ENCODE measurements around the gene SLC39A9. TPM values are rescaled to one million over a fixed set of nuclear protein-coding genes. Genes with fewer than 3 reads are reported as not detected.
"Not testable (repeated sequence)": the region's sequence is repeated elsewhere in the genome, so short reads cannot be mapped to it uniquely, and the experiment has no call there.

Gene SLC39A9
- total RNA-seq, 2 experiments from 2014 or later: 47.9 to 48.2 TPM

DNA sequence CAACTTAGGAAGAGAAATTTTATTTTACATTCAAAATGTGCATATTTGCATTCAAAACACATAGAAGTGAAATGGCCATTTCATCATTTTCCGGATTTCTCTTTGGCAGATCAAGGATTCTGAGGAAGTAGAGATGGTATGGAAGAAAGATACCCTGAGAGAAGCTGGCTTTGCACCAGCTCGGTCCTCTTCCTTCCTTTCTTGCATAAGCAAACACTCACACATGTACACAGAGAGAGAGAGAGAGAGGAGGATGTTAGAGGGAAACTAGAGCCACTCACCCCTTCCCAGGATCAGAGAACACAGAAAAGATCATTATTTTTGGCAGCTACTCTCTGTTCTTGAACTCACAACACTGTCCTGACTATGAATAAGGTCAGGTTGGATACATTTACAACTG, 70.5 kb downstream of the SLC39A9 start:
- no peaks in the 10 kb centered on the region for H3K9me3 Mint-ChIP-seq
- no peak for DNase-seq
- H3K36me3 Mint-ChIP-seq: no peaks in the 10 kb centered on the region
- no peak overlapping the region for H3K4me3 Mint-ChIP-seq
- H3K27me3 Mint-ChIP-seq: no peaks in the 10 kb centered on the region
- H3K4me1 Mint-ChIP-seq: no peaks in the 10 kb centered on the region
- no peak overlapping the region for H3K27ac Mint-ChIP-seq

DNA sequence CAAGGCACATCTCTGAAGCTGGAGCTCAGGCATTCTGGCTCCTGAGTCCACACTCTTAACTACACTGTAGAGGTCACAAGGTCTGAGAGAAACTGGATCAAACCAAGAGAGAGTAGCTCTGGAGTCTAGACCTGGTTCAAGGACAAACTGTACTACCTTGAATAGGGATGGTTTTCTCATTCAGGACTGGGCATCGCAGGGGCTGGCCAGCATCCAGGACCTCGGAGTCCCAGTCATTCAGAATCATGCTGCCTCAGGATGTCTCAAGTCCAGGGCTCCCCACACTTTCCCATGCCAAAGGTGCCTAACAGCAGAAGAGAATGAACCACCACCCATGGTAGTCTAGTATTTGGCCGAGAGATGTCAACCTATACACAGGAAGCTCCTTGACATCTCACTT, 72.9 kb downstream of the SLC39A9 start:
- H3K9me3 Mint-ChIP-seq: no peaks in the 10 kb centered on the region
- no peak for DNase-seq
- no peak overlapping the region for H3K4me3 Mint-ChIP-seq
- no peaks in the 10 kb centered on the region for H3K27me3 Mint-ChIP-seq
- no peaks in the 10 kb centered on the region for H3K36me3 Mint-ChIP-seq
- no peaks in the 10 kb centered on the region for H3K4me1 Mint-ChIP-seq
- H3K27ac Mint-ChIP-seq: no peak overlapping the region

DNA sequence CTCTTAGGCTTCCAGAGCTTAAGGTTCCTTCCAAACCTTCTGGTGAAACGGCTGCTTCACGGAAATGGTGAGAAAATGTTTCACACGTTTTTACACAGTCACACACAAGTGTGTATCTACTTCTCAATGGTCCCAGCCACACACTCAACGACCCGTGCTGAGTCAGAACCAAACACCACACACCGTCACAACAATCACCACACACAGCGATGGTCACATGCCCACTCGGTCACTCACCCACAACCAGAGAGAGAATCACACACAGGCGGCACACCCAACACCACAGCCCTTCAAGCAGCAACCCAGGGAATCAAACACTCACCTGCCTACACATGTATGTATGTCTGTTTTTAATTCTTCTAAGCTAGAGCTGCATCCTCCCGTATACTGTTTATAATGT, 73.4 kb downstream of the SLC39A9 start:
- no peaks in the 10 kb centered on the region for H3K27me3 Mint-ChIP-seq
- no peak for DNase-seq
- H3K9me3 Mint-ChIP-seq: no peaks in the 10 kb centered on the region
- no peaks in the 10 kb centered on the region for H3K36me3 Mint-ChIP-seq
- no peak overlapping the region for H3K4me3 Mint-ChIP-seq
- H3K27ac Mint-ChIP-seq: no peak overlapping the region
- no peaks in the 10 kb centered on the region for H3K4me1 Mint-ChIP-seq

DNA sequence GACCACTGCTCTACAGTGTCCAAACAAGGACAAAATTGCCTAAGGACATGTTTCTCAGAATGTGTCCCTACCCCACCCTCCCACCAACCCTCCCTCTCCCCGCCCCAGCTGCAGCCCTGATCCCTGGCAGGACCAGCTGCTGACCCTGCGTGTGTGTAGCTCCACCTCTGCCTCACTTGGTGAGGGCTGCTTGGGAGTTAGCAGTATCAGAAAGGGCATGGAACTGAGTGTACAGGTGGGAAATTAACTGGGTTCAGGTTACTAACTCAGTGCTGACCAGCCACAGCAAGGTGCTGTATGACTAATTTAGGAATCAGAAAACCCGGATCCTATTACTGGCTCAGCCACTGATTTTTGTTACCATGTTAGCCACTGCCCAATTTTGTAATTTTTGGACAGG, 74.8 kb downstream of the SLC39A9 start:
- Mint-ChIP-seq H3K27me3 (no peaks in the 10 kb centered on the region), H3K27ac (no peak overlapping the region), H3K36me3 (no peaks in the 10 kb centered on the region), H3K4me3 (no peak overlapping the region), H3K9me3 (no peaks in the 10 kb centered on the region), H3K4me1 (no peaks in the 10 kb centered on the region)
- no peak for DNase-seq

GRCh38 chr14:69473946-69474345, 75.5 kb downstream of the SLC39A9 start:
- DNase-seq: no peak
- H3K9me3 Mint-ChIP-seq: no peaks in the 10 kb centered on the region
- H3K36me3 Mint-ChIP-seq: no peaks in the 10 kb centered on the region
- peaks cover 4% of the 10 kb centered on the region for H3K27me3 Mint-ChIP-seq
- no peak overlapping the region for H3K4me3 Mint-ChIP-seq
- H3K27ac Mint-ChIP-seq: no peak overlapping the region
- no peaks in the 10 kb centered on the region for H3K4me1 Mint-ChIP-seq

DNA sequence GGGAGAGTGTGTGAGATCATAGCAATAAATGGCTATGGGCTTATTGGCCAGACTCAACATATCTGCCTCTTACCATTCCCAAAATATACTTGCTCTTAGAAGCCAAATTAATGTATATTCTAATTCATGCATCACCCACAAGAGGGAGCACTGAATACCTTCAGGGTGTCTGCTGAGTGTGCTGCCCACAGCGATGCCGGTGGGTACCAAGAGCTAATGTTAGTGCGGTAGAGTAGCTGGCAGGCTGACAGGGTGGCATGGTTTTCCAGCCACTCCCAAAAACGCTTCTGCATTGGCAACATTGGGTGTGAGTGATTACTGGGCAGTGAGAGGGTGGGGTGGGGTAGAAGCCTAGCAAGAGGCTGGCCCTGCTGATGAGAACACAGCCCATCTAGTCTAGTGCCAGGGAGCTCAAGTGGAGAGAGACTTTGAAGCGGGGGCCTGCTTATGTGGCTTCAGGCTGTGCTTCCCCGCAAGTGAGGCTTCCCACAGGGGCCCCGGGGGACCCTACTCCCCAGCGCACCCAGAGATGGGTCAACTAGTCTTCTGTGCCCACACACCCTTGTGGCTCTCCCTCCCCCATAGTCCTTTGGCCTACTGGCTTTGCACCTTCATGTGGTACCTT, 76.8 kb downstream of the SLC39A9 start:
- no peak overlapping the region for H3K27ac Mint-ChIP-seq
- H3K36me3 Mint-ChIP-seq: no peaks in the 10 kb centered on the region
- no peak overlapping the region for H3K4me3 Mint-ChIP-seq
- H3K27me3 Mint-ChIP-seq: peaks cover 5% of the 10 kb centered on the region
- DNase-seq: no peak
- no peaks in the 10 kb centered on the region for H3K9me3 Mint-ChIP-seq
- no peaks in the 10 kb centered on the region for H3K4me1 Mint-ChIP-seq

DNA sequence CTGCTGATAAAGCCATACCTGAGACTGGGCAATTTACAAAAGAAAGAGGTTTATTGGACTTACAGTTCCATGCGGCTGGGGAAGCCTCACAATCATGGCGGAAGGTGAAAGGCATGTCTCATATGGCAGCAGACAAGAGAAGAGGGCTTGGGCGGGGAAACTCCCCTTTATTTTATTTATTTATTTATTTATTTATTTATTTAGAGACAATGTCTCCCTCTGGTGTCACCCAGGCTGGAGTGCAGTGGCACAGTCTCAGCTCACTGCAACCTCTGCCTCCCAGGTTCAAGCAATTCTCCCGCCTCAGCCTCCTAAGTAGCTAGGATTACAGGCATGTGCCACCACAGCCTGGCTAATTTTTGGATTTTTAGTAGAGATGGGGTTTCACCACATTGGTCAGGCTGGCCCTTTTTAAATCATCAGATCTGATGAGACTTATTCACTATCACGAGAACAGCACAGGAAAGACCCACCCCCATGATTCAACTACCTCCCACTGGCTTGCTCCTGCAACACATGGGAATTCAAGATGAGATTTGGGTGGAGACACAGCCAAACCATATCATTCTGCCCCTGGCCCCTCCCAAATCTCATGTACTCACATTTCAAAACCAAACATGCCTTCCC, 78.4 kb downstream of the SLC39A9 start:
- not testable (repeated sequence) for H3K36me3 Mint-ChIP-seq, H3K27me3 Mint-ChIP-seq, H3K4me3 Mint-ChIP-seq, H3K27ac Mint-ChIP-seq, H3K9me3 Mint-ChIP-seq, H3K4me1 Mint-ChIP-seq, DNase-seq

DNA sequence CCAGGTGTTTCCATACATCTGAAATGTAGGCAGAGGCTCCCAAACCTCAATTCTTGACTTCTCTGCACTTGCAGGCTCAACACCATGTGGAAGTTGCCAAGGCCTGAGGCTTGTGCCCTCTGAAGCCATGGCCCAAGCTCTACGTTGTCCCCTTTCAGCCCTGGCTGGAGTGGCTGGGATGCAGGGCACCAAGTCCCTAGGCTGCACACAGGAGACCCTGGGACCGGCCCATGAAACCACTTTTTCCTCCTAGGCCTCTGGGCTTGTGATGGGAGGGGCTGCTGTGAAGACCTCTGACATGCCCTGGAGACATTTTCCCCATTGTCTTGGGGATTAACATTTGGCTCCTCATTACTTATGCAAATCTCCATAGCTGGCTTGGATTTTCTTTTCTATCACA, 79.6 kb downstream of the SLC39A9 start:
- H3K27ac Mint-ChIP-seq, H3K36me3 Mint-ChIP-seq, H3K9me3 Mint-ChIP-seq: not testable (repeated sequence)

GRCh38 chr14:69479696-69480095, 81.2 kb downstream of the SLC39A9 start:
- H3K36me3 Mint-ChIP-seq: no peaks in the 10 kb centered on the region
- no peak overlapping the region for H3K27ac Mint-ChIP-seq
- H3K27me3 Mint-ChIP-seq: peaks cover 32% of the 10 kb centered on the region
- no peaks in the 10 kb centered on the region for H3K4me1 Mint-ChIP-seq
- DNase-seq: no peak
- no peaks in the 10 kb centered on the region for H3K9me3 Mint-ChIP-seq
- H3K4me3 Mint-ChIP-seq: no peak overlapping the region

More for the DNA sequence above, 79.6 kb downstream of the SLC39A9 start:
- not testable (repeated sequence) for H3K4me3 Mint-ChIP-seq, H3K4me1 Mint-ChIP-seq, DNase-seq
- peaks cover 21% of the 10 kb centered on the region for H3K27me3 Mint-ChIP-seq

- Mint-ChIP-seq H3K27ac (no peak overlapping the region), H3K4me3 (no peak overlapping the region), H3K9me3 (no peaks in the 10 kb centered on the region), H3K4me1 (no peaks in the 10 kb centered on the region), H3K36me3 (no peaks in the 10 kb centered on the region), H3K27me3 (peaks cover 37% of the 10 kb centered on the region)
- no peak for DNase-seq
Observed at GRCh38 chr14:69480136-69480535, 81.6 kb downstream of the SLC39A9 start.

- no peak for DNase-seq
- Mint-ChIP-seq H3K9me3 (no peaks in the 10 kb centered on the region), H3K27me3 (peaks cover 55% of the 10 kb centered on the region), H3K27ac (no peak overlapping the region), H3K4me1 (no peaks in the 10 kb centered on the region), H3K36me3 (no peaks in the 10 kb centered on the region), H3K4me3 (no peak overlapping the region)
Observed at GRCh38 chr14:69481815-69482568, 83.5 kb downstream of the SLC39A9 start.

GRCh38 chr14:69483765-69484443, 85.4 kb downstream of the SLC39A9 start:
- Mint-ChIP-seq H3K9me3 (no peaks in the 10 kb centered on the region), H3K27me3 (peaks cover 65% of the 10 kb centered on the region), H3K4me3 (no peak overlapping the region), H3K4me1 (no peaks in the 10 kb centered on the region), H3K36me3 (no peaks in the 10 kb centered on the region), H3K27ac (no peak overlapping the region)
- no peak for DNase-seq

DNA sequence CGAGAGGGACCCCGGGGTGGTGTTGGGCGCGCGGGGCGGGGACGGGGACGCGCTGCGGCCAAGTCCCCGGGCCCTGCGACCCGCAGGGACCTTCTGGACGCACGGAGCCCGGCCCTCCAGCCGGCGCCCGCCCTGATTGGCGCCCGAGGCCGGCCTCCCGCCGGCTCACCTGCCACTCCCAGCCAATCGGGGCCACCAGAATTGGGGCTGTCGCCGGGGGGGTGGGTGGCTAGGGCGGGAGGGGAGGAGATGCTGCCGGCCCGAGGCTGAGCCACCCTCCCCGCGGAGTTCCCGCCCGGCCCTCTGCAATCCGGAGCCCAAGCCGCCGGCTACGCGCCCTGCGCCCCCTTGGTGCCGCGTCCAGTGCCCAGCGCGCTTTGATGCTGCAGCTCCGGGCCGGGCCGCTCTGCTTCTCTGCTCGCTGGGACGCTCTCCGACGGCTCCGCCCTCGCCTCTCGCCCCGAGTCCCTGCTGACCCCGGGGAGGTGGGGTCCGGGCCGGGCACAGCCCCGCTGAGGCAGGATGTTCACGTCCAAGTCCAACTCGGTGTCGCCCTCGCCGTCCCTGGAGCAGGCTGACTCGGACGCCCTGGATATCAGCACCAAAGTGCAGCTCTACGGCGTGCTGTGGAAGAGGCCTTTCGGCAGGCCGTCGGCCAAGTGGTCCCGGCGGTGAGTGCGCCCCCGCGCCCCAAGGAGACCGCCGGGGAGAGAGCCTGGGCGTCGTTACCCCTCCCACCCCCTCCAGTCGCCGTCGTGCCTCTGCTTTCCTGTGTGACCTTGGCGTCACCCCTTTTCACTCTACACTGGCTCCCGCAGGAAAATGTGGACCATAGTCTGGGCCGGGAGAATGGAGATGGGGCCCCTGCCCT, 86.2 kb downstream of the SLC39A9 start, which contains the start of gene PLEKHD1:
Gene PLEKHD1, plus strand, starts transcription at position 285 of the 871 bp plus-strand sequence. Its CDS starts 238 bp downstream, at position 523.
- no peak within 1 kb of the TSS for H3K27ac Mint-ChIP-seq
- H3K9me3 Mint-ChIP-seq: no peaks in the 10 kb centered on the region
- no peak within 1 kb of the TSS for H3K4me3 Mint-ChIP-seq
- H3K36me3 Mint-ChIP-seq: no peaks in the 10 kb centered on the region
- DNase-seq: peak; percentile 6
- H3K4me1 Mint-ChIP-seq: no peaks in the 10 kb centered on the region
- peaks cover 67% of the 10 kb centered on the region for H3K27me3 Mint-ChIP-seq

- H3K9me3 Mint-ChIP-seq: no peaks in the 10 kb centered on the region
- H3K4me3 Mint-ChIP-seq: no peak overlapping the region
- H3K27ac Mint-ChIP-seq: no peak overlapping the region
- peaks cover 67% of the 10 kb centered on the region for H3K27me3 Mint-ChIP-seq
- no peaks in the 10 kb centered on the region for H3K36me3 Mint-ChIP-seq
- no peaks in the 10 kb centered on the region for H3K4me1 Mint-ChIP-seq
- DNase-seq: no peak
Observed at GRCh38 chr14:69485315-69485660, 86.8 kb downstream of the SLC39A9 start.

All from activated naive CD8-positive, alpha-beta T cell treated with anti-CD3 and anti-CD28 coated beads for 36 hours (primary cell).